OCI-LY7 (cell line): ENCODE measurements around the gene PELI1. TPM values are rescaled to one million over a fixed set of nuclear protein-coding genes. Genes with fewer than 3 reads are reported as not detected.

Source experiments
- BruUV-seq: library from RNA; stranded (reverse); fragments of 400-500 nt; replicated peaks from 2 replicates; lab custom pipeline; 2021; lab: Mats Ljungman, UMichigan
- CTCF ChIA-PET: fragments of 300-600 bp; sonication (Branson Sonifier 250); formaldehyde crosslinking; loops from one replicate; lab custom pipeline; 2022; ENCODE audit warnings: antibody characterized with exemption; ENCODE audit not compliant: unreplicated experiment; lab: Charles Lee
- POLR2A ChIA-PET: fragments of 300-600 bp; sonication (Branson Sonifier 250); formaldehyde crosslinking; loops from one replicate; lab custom pipeline; 2022; ENCODE audit warnings: antibody characterized with exemption; lab: Charles Lee
- DNase-seq: peaks from one replicate; pipeline ENCODE4 v3.0.0-alpha.2; 2015; ENCODE audit warnings: low spot score
- H2AFZ ChIP-seq: fragments of 200-600 bp; sonication (generic), shearing (Covaris generic); 2 replicates; pipeline ENCODE4 v1.6.1; 2014; ENCODE audit warnings: mild to moderate bottlenecking, antibody characterized with exemption, low read length, moderate library complexity
- H3K27ac ChIP-seq: fragments of 200-600 bp; sonication (generic); 2 replicates; pipeline ENCODE4 v1.5.1; 2014; ENCODE audit warnings: mixed run types, low read depth, mild to moderate bottlenecking, moderate library complexity, low read length, inconsistent platforms; ENCODE audit not compliant: poor library complexity, severe bottlenecking
- H3K36me3 ChIP-seq: fragments of 200-600 bp; sonication (generic); 2 replicates; pipeline ENCODE4 v1.6.1; 2014; ENCODE audit warnings: mild to moderate bottlenecking, antibody characterized with exemption, low read length, moderate library complexity, mixed read lengths; ENCODE audit not compliant: insufficient read depth
- H3K4me1 ChIP-seq: fragments of 200-600 bp; sonication (generic); 2 replicates; pipeline ENCODE4 v1.5.1; 2014; ENCODE audit warnings: mild to moderate bottlenecking, low read length; ENCODE audit not compliant: insufficient read depth, poor library complexity, severe bottlenecking
- H3K4me2 ChIP-seq: fragments of 200-600 bp; sonication (generic); 2 replicates; pipeline ENCODE4 v1.6.1; 2014; ENCODE audit warnings: mild to moderate bottlenecking, low read length
- H3K4me3 ChIP-seq: fragments of 200-600 bp; sonication (generic); 2 replicates; pipeline ENCODE4 v1.5.1; 2014; ENCODE audit warnings: mild to moderate bottlenecking, low read depth, low read length; ENCODE audit not compliant: poor library complexity, severe bottlenecking
- H3K79me2 ChIP-seq: fragments of 200-600 bp; sonication (generic); 2 replicates; pipeline ENCODE4 v1.6.1; 2016; ENCODE audit warnings: low read depth, mild to moderate bottlenecking, low read length, moderate library complexity, mixed read lengths; ENCODE audit not compliant: insufficient read depth
- H3K9me2 ChIP-seq: fragments of 200-600 bp; sonication (generic); 2 replicates; pipeline ENCODE4 v1.6.1; 2016; ENCODE audit warnings: mild to moderate bottlenecking, low read length, mixed read lengths; ENCODE audit not compliant: insufficient read depth
- H3K9me3 ChIP-seq: fragments of 200-600 bp; sonication (generic); 2 replicates; pipeline ENCODE4 v1.6.1; 2014; ENCODE audit warnings: mild to moderate bottlenecking, mixed run types, low read length, mixed read lengths
- H4K20me1 ChIP-seq: fragments of 200-600 bp; sonication (generic); 2 replicates; pipeline ENCODE4 v1.6.1; 2014; ENCODE audit warnings: mild to moderate bottlenecking, antibody characterized with exemption, low read length, moderate library complexity, mixed read lengths; ENCODE audit not compliant: insufficient read depth
- EZH2phosphoT487 ChIP-seq: fragments of 200-600 bp; sonication (generic); IDR thresholded peaks from 2 replicates; pipeline ENCODE4 v1.6.1; 2018; ENCODE audit warnings: low read depth, borderline replicate concordance, mild to moderate bottlenecking, mixed run types, antibody characterized with exemption, low read length, moderate library complexity, mixed read lengths
- intact Hi-C: fragments of 100-400 bp; cut with micrococcal nuclease; formaldehyde crosslinking; loops from one replicate; pipeline ENCODE4 v1.10.0; 2022; ENCODE audit not compliant: unreplicated experiment
- total RNA-seq, 2 experiments: library from RNA; depleted of rRNA in 1 of 2; stranded (reverse); fragments of >200 nt in 1 of 2; shearing (Covaris generic) in 1 of 2; gene quantifications; 2 replicates each; pipeline ENCODE4 v1.2.3, GENCODE V29; 2014 to 2022
- TF ChIP-seq, protein P1 (sequence below): fragments of 200-600 bp; sonication (generic); conservative IDR thresholded peaks from 2 replicates; pipeline ENCODE4 v1.5.1; 2014; ENCODE audit warnings: mild to moderate bottlenecking, antibody characterized with exemption, low read length, moderate library complexity, mixed read lengths

Gene PELI1
- total RNA-seq, 2 experiments from 2014 or later = 108 to 174 TPM

DNA sequence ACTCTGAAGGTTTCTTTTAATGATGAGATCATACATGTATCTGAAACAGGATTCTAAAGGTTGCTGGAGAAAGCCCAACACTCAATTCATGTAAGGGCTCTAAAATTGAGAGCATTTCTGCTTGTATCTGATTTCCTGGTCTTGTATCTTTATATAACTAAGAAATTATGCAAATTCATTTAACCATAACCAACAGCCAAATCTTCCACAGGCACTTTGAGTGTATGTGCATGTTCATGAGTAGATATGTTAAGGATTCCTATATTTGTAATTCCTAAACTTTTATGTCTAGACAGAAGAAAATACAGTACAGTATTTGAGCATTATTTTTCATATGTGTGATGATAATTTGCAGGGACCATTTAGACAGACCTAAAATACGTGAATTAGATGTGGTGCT lies 20.4 kb upstream of the PELI1 start:
- Histone ChIP-seq H3K27ac (no peak overlapping the region), H4K20me1 (no peaks in the 10 kb centered on the region), H3K9me2 (no peaks in the 10 kb centered on the region), H3K79me2 (no peaks in the 10 kb centered on the region), H3K4me2 (peak overlapping the region; percentile 50), H3K4me1 (peaks cover 25% of the 10 kb centered on the region), H3K9me3 (no peaks in the 10 kb centered on the region), H2AFZ (peak overlapping the region; percentile 46; the same call in 1 of the 2 replicates), H3K36me3 (no peaks in the 10 kb centered on the region; the same call in 1 of the 2 replicates), H3K4me3 (no peak overlapping the region)
- POLR2A ChIA-PET = interaction anchor here (0.7 to 1.5 kb wide), 3 partner anchors 12 to 112 kb away, joined by 3 to 5 read pairs (median 3); no protein-coding TSS in a partner anchor
- no TSS peak for BruUV-seq
- DNase-seq = peak; percentile 7
- intact Hi-C loops = no loop called here
- CTCF ChIA-PET = no interaction called here
- no peak for TF ChIP-seq EZH2phosphoT487
- TF ChIP-seq, protein P1, sequence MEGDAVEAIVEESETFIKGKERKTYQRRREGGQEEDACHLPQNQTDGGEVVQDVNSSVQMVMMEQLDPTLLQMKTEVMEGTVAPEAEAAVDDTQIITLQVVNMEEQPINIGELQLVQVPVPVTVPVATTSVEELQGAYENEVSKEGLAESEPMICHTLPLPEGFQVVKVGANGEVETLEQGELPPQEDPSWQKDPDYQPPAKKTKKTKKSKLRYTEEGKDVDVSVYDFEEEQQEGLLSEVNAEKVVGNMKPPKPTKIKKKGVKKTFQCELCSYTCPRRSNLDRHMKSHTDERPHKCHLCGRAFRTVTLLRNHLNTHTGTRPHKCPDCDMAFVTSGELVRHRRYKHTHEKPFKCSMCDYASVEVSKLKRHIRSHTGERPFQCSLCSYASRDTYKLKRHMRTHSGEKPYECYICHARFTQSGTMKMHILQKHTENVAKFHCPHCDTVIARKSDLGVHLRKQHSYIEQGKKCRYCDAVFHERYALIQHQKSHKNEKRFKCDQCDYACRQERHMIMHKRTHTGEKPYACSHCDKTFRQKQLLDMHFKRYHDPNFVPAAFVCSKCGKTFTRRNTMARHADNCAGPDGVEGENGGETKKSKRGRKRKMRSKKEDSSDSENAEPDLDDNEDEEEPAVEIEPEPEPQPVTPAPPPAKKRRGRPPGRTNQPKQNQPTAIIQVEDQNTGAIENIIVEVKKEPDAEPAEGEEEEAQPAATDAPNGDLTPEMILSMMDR = no peak

DNA sequence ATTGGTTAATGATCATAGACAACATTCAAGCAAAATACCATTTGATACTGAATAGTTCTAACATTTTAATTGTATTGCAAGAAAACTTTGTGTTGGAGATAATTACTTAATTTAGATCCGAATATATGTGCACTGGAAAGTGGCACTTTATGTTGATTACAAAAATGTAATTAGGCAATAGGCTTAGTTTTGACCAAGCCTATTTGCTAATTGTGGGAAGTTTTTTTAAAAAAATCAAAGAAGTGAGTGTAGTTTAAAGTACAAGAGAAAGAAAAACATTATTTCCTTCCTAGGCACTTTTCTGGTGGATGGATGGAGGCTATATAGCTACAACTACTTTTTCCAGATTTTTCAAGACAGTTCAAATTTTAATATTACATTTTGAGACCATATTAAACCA lies 18.3 kb upstream of the PELI1 start:
- Histone ChIP-seq H2AFZ (no peak overlapping the region), H3K27ac (no peak overlapping the region), H3K9me2 (no peaks in the 10 kb centered on the region), H3K4me3 (no peak overlapping the region), H3K9me3 (no peaks in the 10 kb centered on the region), H3K4me2 (no peak overlapping the region), H3K4me1 (peaks cover 14% of the 10 kb centered on the region), H3K79me2 (no peaks in the 10 kb centered on the region), H3K36me3 (no peaks in the 10 kb centered on the region; the same call in 1 of the 2 replicates), H4K20me1 (no peaks in the 10 kb centered on the region)
- ChIA-PET POLR2A (interaction anchor here (0.6 to 0.8 kb wide), 2 partner anchors 9 to 111 kb away, joined by 4 to 7 read pairs; no protein-coding TSS in a partner anchor), CTCF (no interaction called here)
- no TSS peak for BruUV-seq
- no peak for DNase-seq
- intact Hi-C loops = no loop called here
- TF ChIP-seq, protein P1 = no peak
- no peak for TF ChIP-seq EZH2phosphoT487

DNA sequence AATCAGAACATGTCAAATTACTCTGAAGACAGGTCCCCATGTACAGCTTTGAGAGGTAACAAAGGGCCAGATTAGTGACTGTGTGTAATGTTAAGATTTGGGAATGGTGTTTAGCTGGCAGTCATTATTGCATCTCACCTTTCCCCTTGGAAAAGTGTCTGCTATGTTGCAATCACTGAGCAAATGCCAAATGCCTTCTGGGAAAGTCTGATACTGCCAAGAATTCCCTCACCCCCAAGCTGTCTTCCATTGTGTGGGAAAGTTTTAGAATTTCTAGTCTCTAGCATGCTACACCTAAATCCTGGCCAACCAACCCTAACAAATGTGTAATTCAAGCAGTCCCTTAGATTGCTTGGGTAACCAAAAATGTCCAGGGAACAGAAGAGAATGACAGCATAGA lies 13.6 kb upstream of the PELI1 start:
- no peak overlapping the region for H3K4me2 ChIP-seq
- no TSS peak for BruUV-seq
- no peaks in the 10 kb centered on the region for H3K79me2 ChIP-seq
- peaks cover 6% of the 10 kb centered on the region; the same call in 1 of the 2 replicates for H3K36me3 ChIP-seq
- no peaks in the 10 kb centered on the region for H4K20me1 ChIP-seq
- no peaks in the 10 kb centered on the region for H3K9me2 ChIP-seq
- POLR2A ChIA-PET = interaction anchor here (0.5 kb wide), 1 partner anchor 94 kb away, joined by 3 read pairs; no protein-coding TSS in a partner anchor
- H3K27ac ChIP-seq = no peak overlapping the region
- TF ChIP-seq EZH2phosphoT487 = no peak
- TF ChIP-seq, protein P1 = no peak
- H3K4me1 ChIP-seq = peaks cover 4% of the 10 kb centered on the region
- H2AFZ ChIP-seq = no peak overlapping the region
- CTCF ChIA-PET = no interaction called here
- H3K9me3 ChIP-seq = peaks cover 5% of the 10 kb centered on the region; the same call in 1 of the 2 replicates
- no peak for DNase-seq
- intact Hi-C loops = no loop called here
- H3K4me3 ChIP-seq = no peak overlapping the region
